ENCODE measurements around the gene POLD3.
A peak's percentile ranks its signal among the peaks of the same experiment; 100 is the strongest.

Gene POLD3

DNA sequence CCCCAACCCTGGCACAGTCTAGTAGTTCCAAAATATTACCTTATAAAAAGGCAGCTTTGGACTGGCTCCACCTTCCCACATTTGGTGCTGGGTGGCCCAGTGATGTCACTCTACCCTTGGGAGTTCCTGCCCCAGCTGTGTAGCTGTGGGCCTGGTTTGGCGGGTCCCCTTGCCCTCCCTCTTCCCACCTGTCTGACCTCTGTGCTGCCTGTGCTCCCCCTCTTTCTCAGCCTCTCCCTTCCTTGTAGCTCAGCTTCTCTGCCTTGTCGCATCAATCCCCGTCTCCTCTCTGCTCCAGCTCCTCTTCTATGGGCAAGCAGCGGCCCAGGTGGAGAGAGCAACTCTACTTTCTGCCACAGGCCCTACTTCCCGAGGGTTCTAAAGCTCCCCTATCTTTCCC lies 84.2 kb downstream of the POLD3 start:
- DNase-seq = no peak

DNA sequence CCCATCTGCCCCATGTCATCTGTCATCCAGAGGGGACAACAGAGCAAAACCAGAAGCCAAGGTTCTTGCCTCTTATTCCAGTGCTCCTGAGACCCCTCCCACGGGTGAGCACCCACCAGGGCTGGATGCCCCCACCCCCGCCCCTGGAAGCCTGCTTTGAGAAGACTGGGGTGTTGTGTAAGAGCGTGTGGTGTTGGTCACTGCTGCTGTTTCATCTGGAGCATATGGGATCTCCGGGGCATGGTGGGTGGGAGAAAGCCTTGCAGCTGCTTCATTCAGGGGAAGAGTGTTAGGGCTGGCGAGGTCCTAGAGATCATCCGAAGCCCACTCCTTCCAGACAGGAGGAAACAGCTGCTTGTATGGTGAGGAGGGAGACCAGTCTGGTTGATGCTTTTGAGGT lies 84.7 kb downstream of the POLD3 start:
- DNase-seq = no peak

- DNase-seq = no peak
These were observed 85.7 kb downstream of the POLD3 start for GRCh38 chr11:74678041-74678440.

GRCh38 chr11:74678591-74679512 lies 86.5 kb downstream of the POLD3 start:
- no peak for DNase-seq

- no peak for DNase-seq
These were observed 87.1 kb downstream of the POLD3 start for GRCh38 chr11:74679513-74679865.

DNA sequence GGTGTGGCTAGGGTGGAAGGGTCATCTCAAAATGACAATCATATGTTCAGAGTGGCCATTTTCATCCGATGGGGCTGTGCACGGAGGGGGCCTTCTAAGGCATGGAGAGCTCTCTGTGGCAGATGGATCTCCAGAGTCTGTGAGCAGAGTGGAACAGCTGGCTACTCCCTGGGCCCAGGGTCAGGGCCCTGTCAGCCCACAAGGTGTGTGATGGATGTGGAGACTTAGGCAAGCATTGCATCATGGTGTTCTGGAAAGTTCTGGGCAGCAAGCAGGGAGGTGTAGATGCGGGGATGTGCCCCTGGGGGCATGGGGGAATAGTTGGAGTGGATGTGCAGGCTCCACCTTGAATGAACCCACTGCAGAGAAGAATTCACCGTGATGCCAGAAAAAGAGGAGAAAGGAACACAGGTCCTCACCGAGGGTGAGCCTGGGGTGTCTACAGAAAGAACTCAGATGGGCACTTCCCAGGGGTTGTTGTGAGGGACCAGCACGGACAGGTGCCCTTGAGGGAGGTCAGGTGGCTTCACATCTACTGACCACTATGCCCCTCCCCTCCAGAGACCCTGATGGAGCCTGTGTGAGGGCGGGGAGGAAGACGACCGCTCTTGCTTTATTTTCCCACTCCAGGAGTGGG lies 87.8 kb downstream of the POLD3 start:
- no peak for DNase-seq

DNA sequence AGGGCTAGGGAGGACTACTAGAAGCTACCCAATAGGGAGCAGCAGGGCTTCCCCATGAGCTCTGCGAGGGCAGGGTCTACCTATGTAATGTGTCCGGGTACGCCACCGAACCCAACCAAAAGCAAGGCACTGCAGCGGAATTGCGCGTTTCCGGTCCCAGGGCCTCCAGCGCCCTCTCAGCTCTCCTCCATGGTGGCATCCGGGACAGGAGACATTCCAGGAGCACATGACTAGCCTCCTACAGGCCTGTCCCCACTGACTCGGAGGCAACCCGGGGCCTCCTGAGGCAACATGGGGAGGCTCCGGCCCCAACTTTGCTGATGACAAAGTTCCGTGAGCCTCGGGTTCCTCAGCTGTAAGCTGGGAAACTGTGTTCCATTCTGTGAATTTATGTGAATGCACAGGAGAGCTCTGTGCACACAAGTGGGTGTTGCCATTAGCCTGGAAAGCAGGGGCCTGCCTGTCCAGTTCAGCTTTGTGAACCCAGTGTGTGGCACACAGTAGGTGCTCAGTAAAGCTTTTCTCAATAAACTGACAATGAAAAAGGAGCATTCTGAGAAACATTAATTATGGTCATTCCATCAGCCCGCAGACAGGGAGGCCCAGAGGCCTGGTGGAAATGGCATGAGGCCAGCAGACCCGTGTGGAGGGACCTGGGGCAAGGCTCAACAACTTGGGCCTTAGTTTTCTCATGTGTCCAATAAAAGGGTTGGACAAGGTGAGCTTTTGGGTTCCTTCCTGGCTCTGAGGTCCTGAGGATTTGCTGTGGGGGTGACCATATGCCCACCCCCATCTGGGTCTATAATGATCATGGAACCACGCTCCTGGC lies 88.5 kb downstream of the POLD3 start:
- DNase-seq = no peak

DNA sequence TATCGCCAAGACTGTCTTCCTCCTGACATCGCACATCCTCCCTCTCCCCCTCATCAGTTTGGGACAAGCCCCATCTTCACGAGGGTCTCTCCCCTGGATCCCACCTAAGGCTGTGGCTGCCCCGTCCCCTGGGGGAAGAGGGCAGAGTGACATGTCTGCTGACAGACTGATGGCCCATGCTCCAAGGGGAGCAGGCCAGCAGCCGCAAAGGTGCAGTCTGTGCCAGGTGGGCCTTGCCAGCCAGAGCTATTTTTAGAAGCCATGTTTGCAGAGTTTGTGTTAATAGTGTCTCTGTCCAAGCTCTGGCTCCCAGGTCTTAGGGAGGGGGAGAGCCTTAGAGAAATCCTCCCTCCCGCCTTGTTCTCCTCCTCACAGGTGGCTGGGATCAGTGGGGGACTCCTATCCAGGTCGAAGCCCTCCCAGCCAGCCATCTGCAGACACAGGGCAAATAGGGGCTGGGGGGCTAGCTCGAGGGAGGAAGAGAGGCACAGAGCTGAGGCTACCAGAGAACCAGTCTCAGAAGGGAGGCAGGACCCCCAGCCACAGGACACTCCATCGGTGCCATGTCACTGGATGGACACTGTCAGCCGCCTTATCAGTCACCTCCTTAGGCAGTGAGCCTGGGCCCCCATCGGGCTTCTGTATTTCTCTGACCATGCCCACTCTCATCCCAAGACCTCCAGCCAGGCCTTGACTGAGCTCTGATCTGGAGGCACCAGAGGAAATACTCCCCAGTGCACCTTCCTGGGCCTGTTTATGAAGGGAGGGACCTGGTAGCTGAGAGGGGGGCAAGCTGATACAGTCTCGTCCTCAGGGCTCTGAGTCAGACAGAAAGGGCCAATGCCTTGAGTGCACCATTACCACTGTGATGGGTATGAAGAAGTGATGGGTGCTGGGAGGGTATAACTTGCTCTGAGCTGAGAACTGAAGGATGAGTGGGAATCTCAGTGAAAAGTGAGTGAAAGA lies 89.6 kb downstream of the POLD3 start:
- no peak for DNase-seq

DNA sequence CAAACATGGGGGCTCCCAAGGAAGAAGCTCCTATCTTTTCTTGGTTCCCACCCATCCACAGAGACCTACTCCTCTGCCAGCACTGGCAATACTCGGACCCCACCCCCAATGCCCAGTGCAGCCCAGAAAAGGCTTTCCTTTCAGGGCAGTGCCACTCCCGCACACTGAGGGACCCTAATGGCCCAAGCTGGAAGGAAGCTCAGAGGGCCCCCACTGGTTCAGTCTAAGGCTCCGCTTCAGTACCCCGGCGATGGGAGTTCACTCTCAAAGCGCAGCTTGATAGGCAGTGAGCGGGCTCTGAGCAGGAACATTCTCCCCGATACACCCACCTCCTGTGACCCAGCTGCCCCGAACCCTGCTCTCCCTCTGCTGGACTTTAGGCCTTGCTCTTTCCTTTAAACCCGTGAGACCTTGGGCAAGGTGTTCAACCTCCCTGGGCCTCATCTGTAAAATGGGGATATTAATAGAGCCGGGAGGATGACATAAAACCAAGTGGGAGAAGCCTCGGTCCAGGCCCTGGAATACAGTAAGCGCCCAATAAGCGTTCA lies 90.4 kb downstream of the POLD3 start:
- no peak for DNase-seq

GRCh38 chr11:74683279-74683871 lies 91.0 kb downstream of the POLD3 start:
- DNase-seq = no peak

DNA sequence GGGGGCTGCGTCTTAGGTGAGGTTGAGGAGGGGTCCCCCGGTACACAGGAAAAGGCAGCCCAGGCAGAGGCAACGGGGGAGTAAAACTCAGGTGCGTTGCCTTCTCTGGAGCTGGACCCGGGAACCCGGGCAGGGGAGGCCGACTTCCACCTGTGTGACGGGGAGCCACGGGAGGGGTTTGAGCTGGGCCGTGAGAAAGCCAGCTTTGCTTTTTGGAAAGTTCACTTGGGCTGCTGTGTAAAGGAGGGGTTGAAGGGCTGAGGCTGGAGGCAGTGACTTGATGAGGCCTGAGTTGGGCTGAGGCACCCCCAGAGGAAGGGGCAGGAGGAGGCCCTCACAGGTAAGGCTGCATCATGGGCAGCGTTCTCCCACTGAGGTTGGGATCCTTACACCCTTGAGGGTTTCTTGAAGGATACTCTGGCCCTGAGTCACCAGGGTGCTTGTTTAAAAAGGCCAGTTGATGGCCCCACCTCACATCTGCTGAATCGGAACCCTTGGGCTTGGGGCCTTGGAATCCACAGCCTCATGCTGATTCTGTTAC lies 91.6 kb downstream of the POLD3 start:
- DNase-seq = peak; percentile 44

- no peak for DNase-seq
These were observed 92.3 kb downstream of the POLD3 start for GRCh38 chr11:74684661-74685060.

DNA sequence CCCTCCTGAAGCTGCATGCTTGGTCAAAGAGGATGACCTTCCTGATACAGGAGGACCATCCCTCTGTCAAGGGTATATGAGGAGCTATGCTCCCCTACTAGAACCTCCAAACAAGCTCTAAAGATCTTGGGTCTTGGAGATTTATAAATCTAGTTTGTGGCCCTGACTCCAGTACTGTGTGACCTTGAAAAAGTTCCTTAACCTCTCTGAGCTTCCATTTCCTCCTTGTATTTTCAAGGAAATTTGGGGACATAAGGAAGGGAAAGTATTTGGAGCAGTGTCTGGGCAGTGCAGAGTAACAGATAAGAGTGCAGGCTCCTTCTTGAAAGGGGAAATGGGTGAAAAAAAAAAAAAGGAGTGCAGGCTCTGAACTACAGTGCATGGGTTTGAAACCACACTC lies 93.0 kb downstream of the POLD3 start:
- DNase-seq = no peak

- no peak for DNase-seq
These were observed 93.5 kb downstream of the POLD3 start for GRCh38 chr11:74685905-74686304.

GRCh38 chr11:74686792-74687191 lies 94.4 kb downstream of the POLD3 start:
- peak; percentile 69 for DNase-seq

- no peak for DNase-seq
These were observed 95.0 kb downstream of the POLD3 start for GRCh38 chr11:74687237-74688023.

GRCh38 chr11:74689666-74690065 lies 97.3 kb downstream of the POLD3 start:
- DNase-seq = peak; percentile 65

GRCh38 chr11:74691755-74692154 lies 99.4 kb downstream of the POLD3 start:
- no peak for DNase-seq

Measured in HCEC 1CT (cell line).